ENCODE data around the gene TSGA10.
"Not testable (repeated sequence)": the region's sequence is repeated elsewhere in the genome, so short reads cannot be mapped to it uniquely, and the experiment has no call there.

The TSGA10 gene, protein sequence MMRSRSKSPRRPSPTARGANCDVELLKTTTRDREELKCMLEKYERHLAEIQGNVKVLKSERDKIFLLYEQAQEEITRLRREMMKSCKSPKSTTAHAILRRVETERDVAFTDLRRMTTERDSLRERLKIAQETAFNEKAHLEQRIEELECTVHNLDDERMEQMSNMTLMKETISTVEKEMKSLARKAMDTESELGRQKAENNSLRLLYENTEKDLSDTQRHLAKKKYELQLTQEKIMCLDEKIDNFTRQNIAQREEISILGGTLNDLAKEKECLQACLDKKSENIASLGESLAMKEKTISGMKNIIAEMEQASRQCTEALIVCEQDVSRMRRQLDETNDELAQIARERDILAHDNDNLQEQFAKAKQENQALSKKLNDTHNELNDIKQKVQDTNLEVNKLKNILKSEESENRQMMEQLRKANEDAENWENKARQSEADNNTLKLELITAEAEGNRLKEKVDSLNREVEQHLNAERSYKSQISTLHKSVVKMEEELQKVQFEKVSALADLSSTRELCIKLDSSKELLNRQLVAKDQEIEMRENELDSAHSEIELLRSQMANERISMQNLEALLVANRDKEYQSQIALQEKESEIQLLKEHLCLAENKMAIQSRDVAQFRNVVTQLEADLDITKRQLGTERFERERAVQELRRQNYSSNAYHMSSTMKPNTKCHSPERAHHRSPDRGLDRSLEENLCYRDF

DNA sequence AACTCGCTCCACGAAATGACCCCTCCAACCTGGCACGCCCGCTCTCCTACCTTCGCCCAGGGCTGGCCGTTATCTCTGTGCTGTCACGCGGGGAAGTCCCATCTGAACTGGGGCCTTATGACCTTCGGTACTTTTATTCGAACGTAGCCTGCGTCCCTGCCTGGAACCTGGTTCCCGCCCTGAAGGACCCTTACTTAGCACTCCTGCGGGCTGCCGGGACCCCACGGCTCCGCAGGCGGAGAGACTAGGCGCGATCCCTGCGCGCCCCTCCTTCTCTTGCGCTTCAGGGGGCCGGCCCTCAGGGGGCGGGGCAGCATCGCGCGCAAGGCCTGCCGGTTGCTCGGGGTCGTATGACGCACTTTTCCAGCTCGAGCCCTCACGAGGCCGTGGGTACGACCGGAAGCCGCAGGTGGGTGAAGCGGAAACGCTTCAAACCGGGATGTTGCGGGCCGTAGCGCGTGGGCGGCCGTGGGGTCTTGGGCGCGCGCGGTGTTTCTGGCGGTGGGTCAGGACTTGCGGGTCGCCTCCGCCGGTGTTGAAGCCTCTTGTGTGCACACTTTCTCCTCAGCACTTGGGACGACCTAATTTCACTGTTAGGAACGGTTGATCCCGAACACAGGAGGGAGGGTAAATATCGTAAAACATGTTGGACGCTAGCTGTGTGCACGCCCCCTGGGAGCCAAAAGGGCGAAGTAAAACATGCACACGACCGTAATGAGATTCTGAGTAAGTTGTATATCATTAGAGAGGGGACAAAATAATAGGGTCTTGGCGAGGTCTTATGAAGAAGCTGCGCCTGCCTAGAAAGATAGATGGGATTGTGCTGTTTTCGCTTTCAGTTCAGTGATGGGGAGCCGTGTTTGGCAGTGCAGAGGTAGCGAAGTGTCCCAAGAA, at the start of gene TSGA10, which contains the start of gene LIPT1:
TSGA10 (minus strand) TSS at position 300 of the 894 bp plus-strand sequence. CDS start 45,503 bp downstream, outside the sequence.
LIPT1 (plus strand) TSS at position 325 of the 894 bp plus-strand sequence. CDS start 6,991 bp downstream, outside the sequence.
- peak; percentile 70 for DNase-seq (ENCODE audit: low read depth)
- H3K4me3 ChIP-seq (ENCODE audit: low read length), result peak within 1 kb of the TSS; percentile 87
- TF ChIP-seq, protein P1, sequence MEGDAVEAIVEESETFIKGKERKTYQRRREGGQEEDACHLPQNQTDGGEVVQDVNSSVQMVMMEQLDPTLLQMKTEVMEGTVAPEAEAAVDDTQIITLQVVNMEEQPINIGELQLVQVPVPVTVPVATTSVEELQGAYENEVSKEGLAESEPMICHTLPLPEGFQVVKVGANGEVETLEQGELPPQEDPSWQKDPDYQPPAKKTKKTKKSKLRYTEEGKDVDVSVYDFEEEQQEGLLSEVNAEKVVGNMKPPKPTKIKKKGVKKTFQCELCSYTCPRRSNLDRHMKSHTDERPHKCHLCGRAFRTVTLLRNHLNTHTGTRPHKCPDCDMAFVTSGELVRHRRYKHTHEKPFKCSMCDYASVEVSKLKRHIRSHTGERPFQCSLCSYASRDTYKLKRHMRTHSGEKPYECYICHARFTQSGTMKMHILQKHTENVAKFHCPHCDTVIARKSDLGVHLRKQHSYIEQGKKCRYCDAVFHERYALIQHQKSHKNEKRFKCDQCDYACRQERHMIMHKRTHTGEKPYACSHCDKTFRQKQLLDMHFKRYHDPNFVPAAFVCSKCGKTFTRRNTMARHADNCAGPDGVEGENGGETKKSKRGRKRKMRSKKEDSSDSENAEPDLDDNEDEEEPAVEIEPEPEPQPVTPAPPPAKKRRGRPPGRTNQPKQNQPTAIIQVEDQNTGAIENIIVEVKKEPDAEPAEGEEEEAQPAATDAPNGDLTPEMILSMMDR (conservative IDR thresholded peaks at IDR 0.05; ENCODE audit: low read depth, low read length), result peak; percentile 33

DNA sequence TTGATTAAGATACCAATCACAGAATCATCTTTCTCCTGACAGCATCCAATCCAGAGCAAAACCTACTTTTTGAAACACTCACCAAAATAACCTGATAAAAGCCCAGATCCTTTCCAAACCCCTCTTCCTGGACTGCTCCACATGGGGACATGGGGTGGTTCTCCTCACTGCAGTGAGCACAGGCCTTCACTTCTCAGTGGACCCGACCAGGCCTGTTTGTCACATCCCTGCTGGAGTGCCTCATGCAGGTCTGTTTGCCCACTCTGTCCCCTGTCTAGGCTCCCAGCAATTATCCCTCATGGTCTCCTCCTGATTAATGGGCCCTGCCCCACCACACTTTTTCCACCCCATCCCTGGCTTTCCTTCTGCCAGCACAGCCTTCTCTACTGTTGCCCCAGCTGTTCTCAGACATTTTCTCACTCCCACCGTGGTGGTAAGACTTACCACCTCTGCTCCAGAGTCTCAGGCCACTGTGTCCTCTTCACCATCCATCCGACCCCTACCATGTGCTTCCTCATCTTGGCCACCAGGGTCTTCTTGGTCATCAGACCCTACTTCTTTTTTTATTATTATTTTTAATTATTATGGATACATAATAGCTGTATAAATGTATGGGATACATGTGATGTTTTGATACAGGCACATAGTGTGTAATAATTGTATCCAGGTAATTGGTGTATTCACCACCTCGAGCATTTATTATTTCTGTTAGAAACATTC, 47.4 kb upstream of the TSGA10 start:
- DNase-seq (ENCODE audit: low read depth), result no peak

DNA sequence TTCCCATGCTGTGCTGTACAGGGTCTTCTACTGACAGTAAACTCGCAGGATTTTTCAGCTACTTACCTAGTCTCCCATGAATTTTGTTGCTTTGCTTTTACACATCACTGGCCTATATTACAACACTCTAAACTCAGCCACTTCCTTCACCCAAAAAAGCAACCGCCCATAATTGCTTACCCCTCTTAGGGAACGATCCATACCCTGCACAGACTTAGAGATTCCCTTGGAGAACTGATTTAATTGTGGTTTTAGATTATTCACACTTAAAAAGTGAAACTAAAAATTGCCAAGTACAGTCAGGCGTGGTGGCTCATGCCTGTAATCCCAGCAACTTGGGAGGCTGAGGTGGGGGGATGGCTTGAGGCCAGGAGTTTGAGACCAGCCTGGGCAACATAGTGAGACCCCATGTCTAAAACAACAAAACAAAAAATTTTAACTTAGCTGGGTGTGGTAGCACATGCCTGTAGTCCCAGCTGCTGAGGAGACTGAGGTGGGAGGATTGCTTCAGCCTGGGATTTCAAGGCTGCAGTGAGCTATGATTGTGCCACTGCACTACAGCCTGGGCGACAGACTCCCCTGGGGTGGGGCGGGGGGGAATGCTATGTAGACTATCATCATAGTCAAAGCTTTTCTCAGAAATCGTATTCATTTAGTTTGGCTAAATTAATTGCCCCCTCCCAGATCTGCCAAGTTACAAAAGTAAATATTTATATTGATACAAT, 45.5 kb upstream of the TSGA10 start:
- no peak overlapping the region for H3K4me3 ChIP-seq (ENCODE audit: low read length)
- TF ChIP-seq, protein P1 (conservative IDR thresholded peaks at IDR 0.05; ENCODE audit: low read depth, low read length), result no peak
- no peak for DNase-seq (ENCODE audit: low read depth)

More for the DNA sequence above, 47.4 kb upstream of the TSGA10 start:
- TF ChIP-seq, protein P1 (conservative IDR thresholded peaks at IDR 0.05; ENCODE audit: low read depth, low read length), result peak; percentile 21
- no peak overlapping the region for H3K4me3 ChIP-seq (ENCODE audit: low read length)

DNA sequence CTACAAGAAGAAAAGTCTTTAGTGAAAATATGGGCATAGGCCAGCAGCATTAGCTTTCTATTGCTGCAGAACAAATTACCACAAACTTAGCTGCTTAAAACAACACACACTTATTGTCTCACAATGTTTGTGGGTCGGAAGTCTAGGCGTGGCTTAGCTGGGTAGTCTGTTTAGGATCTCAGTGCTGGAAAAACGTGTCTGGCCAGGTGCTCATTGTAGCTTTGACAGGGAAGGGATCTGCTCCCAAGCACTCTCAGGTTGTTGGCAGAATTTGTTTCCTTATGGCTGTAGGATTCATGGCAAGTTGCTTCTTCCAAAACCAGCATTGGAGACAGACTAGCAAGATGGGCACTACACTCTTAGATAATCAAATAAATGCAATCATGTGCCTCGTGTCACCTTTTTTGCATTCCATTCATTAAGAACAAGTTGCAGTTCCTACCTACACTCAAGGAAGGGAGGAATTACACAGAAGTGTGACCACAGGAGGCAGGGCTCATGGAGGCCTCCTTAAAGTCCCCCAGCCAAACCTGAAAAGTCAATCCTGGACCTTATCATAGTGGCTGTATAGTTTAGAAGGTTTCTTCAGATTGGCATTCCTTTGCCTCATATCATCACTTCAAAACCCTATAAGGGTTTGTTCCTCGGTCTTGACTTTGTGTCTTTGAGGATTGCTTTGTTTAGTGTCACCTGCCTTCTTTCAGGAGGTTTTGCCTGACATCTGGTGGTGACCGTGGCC, 43.5 kb upstream of the TSGA10 start:
- no peak overlapping the region for H3K4me3 ChIP-seq (ENCODE audit: low read length)
- no peak for DNase-seq (ENCODE audit: low read depth)
- TF ChIP-seq, protein P1 (conservative IDR thresholded peaks at IDR 0.05; ENCODE audit: low read depth, low read length), result no peak

DNA sequence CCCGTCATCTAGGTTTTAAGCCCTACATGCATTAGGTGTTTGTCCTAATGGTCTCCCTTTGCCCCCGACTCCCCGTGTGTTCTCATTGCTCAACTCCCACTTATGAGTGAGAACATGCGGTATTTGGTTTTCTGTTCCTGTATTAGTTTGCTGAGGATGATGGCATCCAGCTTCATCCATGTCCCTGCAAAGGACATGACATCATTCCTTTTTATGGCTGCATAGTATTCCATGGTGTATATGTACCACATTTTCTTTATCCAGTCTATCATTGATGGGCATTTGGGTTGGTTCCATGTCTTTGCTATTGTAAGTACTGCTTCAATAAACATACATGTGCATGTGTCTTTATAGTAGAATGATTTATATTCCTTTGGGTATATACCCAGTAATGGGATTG, 37.6 kb upstream of the TSGA10 start:
- not testable (repeated sequence) for H3K4me3 ChIP-seq (ENCODE audit: low read length); DNase-seq (ENCODE audit: low read depth)

DNA sequence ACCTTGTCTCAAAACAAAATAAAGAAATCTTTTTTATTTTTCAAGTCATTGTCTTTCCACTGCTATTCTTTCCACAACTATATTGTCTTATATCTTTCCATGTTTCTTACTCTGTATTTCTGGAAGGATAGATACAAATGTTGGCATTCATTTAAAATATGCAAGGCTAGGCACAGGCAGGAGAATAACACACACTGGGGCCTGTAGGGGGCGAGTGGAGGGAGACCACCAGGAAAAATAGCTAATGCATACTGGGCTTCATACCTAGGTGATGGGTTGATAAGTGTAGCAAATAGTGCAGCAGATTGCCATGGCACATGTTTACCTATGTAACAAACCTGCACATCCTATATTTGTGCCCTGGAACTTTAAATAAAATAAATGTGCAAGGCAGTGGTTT, 35.8 kb upstream of the TSGA10 start:
- TF ChIP-seq, protein P1 (conservative IDR thresholded peaks at IDR 0.05; ENCODE audit: low read depth, low read length), result peak; percentile 30
- no peak overlapping the region for H3K4me3 ChIP-seq (ENCODE audit: low read length)

More for the DNA sequence above, 35.8 kb upstream of the TSGA10 start:
- no peak for DNase-seq (ENCODE audit: low read depth)

All from retinal pigment epithelial cell (primary cell).